A549 (cell line): Measurements from ENCODE around the gene MTRR. TPM values are rescaled to one million over a fixed set of nuclear protein-coding genes. Genes with fewer than 3 reads are reported as not detected.
A peak's percentile ranks its signal among the peaks of the same experiment; 100 is the strongest.

Source experiments
- ATAC-seq, 2 experiments: fragments of 200-7000 bp in 1 of 2; fragments of >200 bp in 1 of 2; cut with Nextera tagmentation in 1 of 2; cut with Tn5 transposase in 1 of 2; 3 replicates each; pipeline versions ENCODE4 v1.8.0 to v1.9.1; 2018 to 2020; ENCODE audit warnings: mild to moderate bottlenecking in 1 of 2, moderate library complexity in 1 of 2
- CTCF ChIA-PET: fragments of 300-600 bp; sonication (Branson Sonifier 250); formaldehyde crosslinking; extraction: SDS; loops from one replicate; lab custom pipeline; 2021; ENCODE audit warnings: antibody characterized with exemption, inconsistent platforms; lab: Yijun Ruan, JAX
- POLR2A ChIA-PET: fragments of 350-600 bp; formaldehyde crosslinking; extraction: SDS; loops from one replicate; lab custom pipeline; 2021; ENCODE audit warnings: antibody characterized with exemption, inconsistent platforms; lab: Yijun Ruan, JAX
- DNase-seq, 2 experiments: peaks; one replicate each; pipeline versions ENCODE4 v3.0.0 to v3.0.0-alpha.2; 2011 to 2016; ENCODE audit warnings: low read depth in 1 of 2, low spot score in 1 of 2
- FAIRE-seq: peaks from 2 replicates; lab custom pipeline; 2011; peaks lifted over from hg19 to GRCh38; lab: Jason Lieb, UNC
- H3K27ac ChIP-seq, 2 experiments: fragments of >200 bp; sonication (Bioruptor Twin); formaldehyde crosslinking; 3 replicates each; pipeline ENCODE4 v1.5.1; 2016 to 2017
- H3K4me1 ChIP-seq: fragments of >200 bp; sonication (Bioruptor Twin); formaldehyde crosslinking; 3 replicates; pipeline ENCODE4 v1.6.1; 2016
- H3K4me2 ChIP-seq: fragments of >200 bp; sonication (Bioruptor Twin); formaldehyde crosslinking; 3 replicates; pipeline ENCODE4 v1.6.1; 2016
- H3K4me3 ChIP-seq: fragments of >200 bp; sonication (Bioruptor Twin); formaldehyde crosslinking; 3 replicates; pipeline ENCODE4 v1.5.1; 2016
- H3K9me3 ChIP-seq: fragments of >200 bp; sonication (Bioruptor Twin); formaldehyde crosslinking; 3 replicates; pipeline ENCODE4 v1.6.1; 2016
- BCL3 ChIP-seq: fragments of >200 bp; sonication (Bioruptor Twin); formaldehyde crosslinking; IDR thresholded peaks from 3 replicates; pipeline ENCODE4 v1.6.1; 2016
- CHD2 ChIP-seq: fragments of 150-350 bp; IDR thresholded peaks from 2 replicates; pipeline ENCODE4 v1.6.1; 2014; ENCODE audit warnings: low read length; ENCODE audit not compliant: partially characterized antibody
- EHMT2 ChIP-seq: fragments of 200-600 bp; sonication (generic); IDR thresholded peaks from 2 replicates; pipeline ENCODE4 v1.6.1; 2016; ENCODE audit warnings: antibody characterized with exemption, low read depth, mild to moderate bottlenecking, moderate library complexity
- EP300 ChIP-seq, 2 experiments: fragments of >200 bp; sonication (Bioruptor Twin); formaldehyde crosslinking; IDR thresholded peaks; 2 replicates in 1 of 2; 3 replicates in 1 of 2; pipeline ENCODE4 v1.6.1; 2016 to 2017
- FOXS1 ChIP-seq: fragments of 250-450 bp; sonication (Bioruptor Pico); IDR thresholded peaks from 2 replicates; pipeline ENCODE4 v1.5.0; 2020; ENCODE audit warnings: mild to moderate bottlenecking, moderate library complexity
- GATA3 ChIP-seq: IDR thresholded peaks from 2 replicates; pipeline ENCODE4 v1.6.1; 2012; ENCODE audit warnings: borderline replicate concordance
- HES2 ChIP-seq: fragments of >200 bp; sonication (Bioruptor Twin); formaldehyde crosslinking; IDR thresholded peaks from 2 replicates; pipeline ENCODE4 v1.6.1; 2016
- HEYL ChIP-seq: fragments of 250-450 bp; sonication (Bioruptor Pico); IDR thresholded peaks from 2 replicates; pipeline ENCODE4 v1.8.0; 2021; ENCODE audit warnings: mild to moderate bottlenecking, moderate library complexity
- KDM1A ChIP-seq: fragments of 200-600 bp; sonication (generic); IDR thresholded peaks from 2 replicates; pipeline ENCODE4 v1.6.1; 2016; ENCODE audit warnings: low read depth, mild to moderate bottlenecking
- MAFK ChIP-seq: fragments of 450-650 bp; IDR thresholded peaks from 2 replicates; pipeline ENCODE4 v1.6.1; 2014; ENCODE audit not compliant: partially characterized antibody
- MAZ ChIP-seq: fragments of 150-350 bp; IDR thresholded peaks from 2 replicates; pipeline ENCODE4 v1.6.1; 2014; ENCODE audit warnings: antibody characterized with exemption, low read depth, low read length, borderline replicate concordance
- MYC ChIP-seq: IDR thresholded peaks from 2 replicates; pipeline ENCODE4 v1.6.1; 2012; ENCODE audit warnings: mild to moderate bottlenecking, inconsistent platforms, low read length, improper control_type of control experiment, borderline replicate concordance
- NPAS2 ChIP-seq: fragments of 250-450 bp; sonication (Bioruptor Pico); IDR thresholded peaks from 2 replicates; pipeline ENCODE4 v1.8.0; 2022; ENCODE audit warnings: mild to moderate bottlenecking, moderate library complexity, borderline replicate concordance
- PHF8 ChIP-seq: fragments of 200-600 bp; sonication (generic); IDR thresholded peaks from 2 replicates; pipeline ENCODE4 v1.6.1; 2016; ENCODE audit warnings: low read depth, mild to moderate bottlenecking, antibody characterized with exemption, moderate library complexity, borderline replicate concordance
- POLR2A ChIP-seq: IDR thresholded peaks from 2 replicates; pipeline ENCODE4 v1.6.1; 2012; ENCODE audit warnings: mild to moderate bottlenecking, low read length
- POLR2AphosphoS2 ChIP-seq: conservative IDR thresholded peaks from 2 replicates; pipeline ENCODE4 v1.6.1; 2012; ENCODE audit warnings: low read length, improper control_type of control experiment, inconsistent platforms
- RAD21 ChIP-seq, 2 experiments: fragments of >200 bp in 1 of 2; sonication (Bioruptor Twin) in 1 of 2; formaldehyde crosslinking in 1 of 2; IDR thresholded peaks in 1 of 2; conservative IDR thresholded peaks in 1 of 2; 2 replicates in 1 of 2; 3 replicates in 1 of 2; pipeline ENCODE4 v1.6.1; 2012 to 2018; ENCODE audit warnings: inconsistent platforms in 1 of 2
- RFX5 ChIP-seq: fragments of 450-650 bp; IDR thresholded peaks from 2 replicates; pipeline ENCODE4 v1.7.1; 2014; ENCODE audit warnings: antibody characterized with exemption, mild to moderate bottlenecking, moderate library complexity
- SREBF2 ChIP-seq: fragments of 450-650 bp; IDR thresholded peaks from 2 replicates; pipeline ENCODE4 v1.6.1; 2014; ENCODE audit warnings: mild to moderate bottlenecking, moderate library complexity
- ZC3H11A ChIP-seq: fragments of 450-650 bp; IDR thresholded peaks from 2 replicates; pipeline ENCODE4 v1.6.1; 2014; ENCODE audit warnings: antibody characterized with exemption, mild to moderate bottlenecking
- ZFP36 ChIP-seq: fragments of 450-650 bp; IDR thresholded peaks from 2 replicates; pipeline ENCODE4 v1.6.1; 2014; ENCODE audit warnings: borderline replicate concordance; ENCODE audit not compliant: partially characterized antibody
- ZNF302 ChIP-seq: fragments of 250-450 bp; sonication (Bioruptor Pico); IDR thresholded peaks from 2 replicates; pipeline ENCODE4 v1.9.0; 2021; ENCODE audit warnings: inconsistent platforms, mild to moderate bottlenecking, moderate library complexity
- ZSCAN20 ChIP-seq: fragments of 250-450 bp; sonication (Bioruptor Pico); IDR thresholded peaks from 2 replicates; pipeline ENCODE4 v1.8.0; 2022; ENCODE audit warnings: mild to moderate bottlenecking, moderate library complexity
- WGBS: methylation state at CpG from one replicate; pipeline ENCODE4 v1.1.6; 2017; ENCODE audit errors: missing lambda C conversion rate; 5-methylcytosine and 5-hydroxymethylcytosine counted together
- polyA plus RNA-seq, 4 experiments: library from polyadenylated mRNA; depleted of rRNA in 3 of 4; stranded (reverse); fragments of >200 nt; fragmentation: RNase III in 1 of 4; extraction: RNeasy Plus Mini Kit Qiagen cat#74134 plus additional on column Dnase treatment in 1 of 4; gene quantifications; 2 replicates in 3 of 4; 3 replicates in 1 of 4; pipeline ENCODE4 v1.2.3, GENCODE V29; 2011 to 2017
- TF ChIP-seq, protein P1 (sequence below): IDR thresholded peaks from 2 replicates; pipeline ENCODE4 v1.6.1; 2012

The MTRR gene
- polyA plus RNA-seq, 2 of the 4 experiments (the other 2 are of a cell fraction), result 44.1 to 86.3 TPM

DNA sequence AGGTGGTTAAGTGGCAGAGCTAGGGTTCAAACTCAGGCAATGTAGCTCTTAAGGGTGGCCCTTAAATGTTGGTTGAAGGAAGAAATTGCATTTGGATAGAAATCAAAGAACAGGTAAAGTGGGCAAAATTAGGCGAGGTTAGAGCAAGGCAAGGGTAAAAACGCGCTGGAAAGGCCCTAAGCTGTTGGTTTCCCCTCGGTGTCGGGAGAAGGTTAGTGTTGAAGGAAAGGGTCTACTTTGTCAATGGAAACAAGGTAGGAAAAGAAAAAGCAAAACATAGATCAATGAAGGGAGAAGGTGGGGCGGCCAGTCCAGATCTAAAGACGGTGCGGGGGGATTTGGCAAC is 548 bp upstream of the MTRR start:
- CTCF ChIA-PET, result interaction anchor here (1.1 to 2.6 kb wide), 3 partner anchors 18 to 52 kb away, joined by 3 to 8 read pairs (median 6); no protein-coding TSS in a partner anchor
- FAIRE-seq, result no peak
- TF ChIP-seq HEYL (CRISPR knock-in tag) (no peak), POLR2AphosphoS2 (no peak), ZFP36 (no peak), CHD2 (no peak), SREBF2 (no peak), HES2 (no peak), POLR2A (no peak), EP300 (IDR thresholded peaks at IDR 0.05) (no peak)
- TF ChIP-seq, all 56 proteins: peak for 0
- peak; percentile 28 to 34; a peak in 5 of 6 replicates for ATAC-seq
- Histone ChIP-seq H3K4me3 (peak overlapping the region; percentile 97), H3K4me2 (peak overlapping the region; percentile 89), H3K9me3 (no peaks in the 10 kb centered on the region), H3K4me1 (peaks cover 26% of the 10 kb centered on the region), H3K27ac (peak overlapping the region; percentile 84 to 95)
- 2% methylated on average over 8 of the region's 8 CpGs for WGBS
- DNase-seq, result no peak
- POLR2A ChIA-PET, result interaction anchor here (1.0 kb wide), 4 partner anchors 8 to 14 kb away, joined by 3 to 8 read pairs (median 6); no protein-coding TSS in a partner anchor

GRCh38 chr5:7869474-7870136 is 657 bp downstream of the MTRR start:
- WGBS, result 8% methylated on average over 17 of the region's 41 CpGs
- no peaks in the 10 kb centered on the region for H3K9me3 ChIP-seq
- ATAC-seq (peak; percentile 63 to 68), FAIRE-seq (no peak), DNase-seq (no peak)
- peak overlapping the region; percentile 84 to 95 for H3K27ac ChIP-seq
- ChIA-PET CTCF (interaction anchor here (1.1 to 1.7 kb wide), 4 partner anchors 12 to 53 kb away, joined by 3 to 6 read pairs (median 4); no protein-coding TSS in a partner anchor), POLR2A (interaction anchor here (1.0 kb wide), 4 partner anchors 9 to 13 kb away, joined by 3 to 8 read pairs (median 6); no protein-coding TSS in a partner anchor)
- H3K4me3 ChIP-seq, result peak overlapping the region; percentile 97
- peak overlapping the region; percentile 97 for H3K4me2 ChIP-seq
- TF ChIP-seq GATA3 (no peak), PHF8 (peak; percentile 64), RFX5 (no peak)
- peaks cover 26% of the 10 kb centered on the region for H3K4me1 ChIP-seq

GRCh38 chr5:7871653-7872052 is 2.7 kb downstream of the MTRR start:
- ChIA-PET CTCF (interaction anchor here (1.5 to 2.3 kb wide), 2 partner anchors 11 to 15 kb away, joined by 3 to 10 read pairs; no protein-coding TSS in a partner anchor), POLR2A (no interaction called here)
- WGBS, result 88% methylated on average over 2 of the region's 2 CpGs
- no peak overlapping the region for H3K4me2 ChIP-seq
- FAIRE-seq (no peak), DNase-seq (no peak), ATAC-seq (no peak)
- H3K9me3 ChIP-seq, result no peaks in the 10 kb centered on the region
- peaks cover 33% of the 10 kb centered on the region for H3K4me1 ChIP-seq
- no peak overlapping the region for H3K27ac ChIP-seq
- H3K4me3 ChIP-seq, result no peak overlapping the region
- no peak for TF ChIP-seq POLR2A
- no peak for TF ChIP-seq MAZ
- TF ChIP-seq RAD21 (conservative IDR thresholded peaks at IDR 0.05 in 1 of 2, IDR thresholded peaks at IDR 0.05 in 1 of 2), result no peak
- TF ChIP-seq NPAS2 (CRISPR knock-in tag), result no peak
- no peak for TF ChIP-seq ZNF302 (CRISPR knock-in tag)
- TF ChIP-seq ZSCAN20 (CRISPR knock-in tag), result no peak

DNA sequence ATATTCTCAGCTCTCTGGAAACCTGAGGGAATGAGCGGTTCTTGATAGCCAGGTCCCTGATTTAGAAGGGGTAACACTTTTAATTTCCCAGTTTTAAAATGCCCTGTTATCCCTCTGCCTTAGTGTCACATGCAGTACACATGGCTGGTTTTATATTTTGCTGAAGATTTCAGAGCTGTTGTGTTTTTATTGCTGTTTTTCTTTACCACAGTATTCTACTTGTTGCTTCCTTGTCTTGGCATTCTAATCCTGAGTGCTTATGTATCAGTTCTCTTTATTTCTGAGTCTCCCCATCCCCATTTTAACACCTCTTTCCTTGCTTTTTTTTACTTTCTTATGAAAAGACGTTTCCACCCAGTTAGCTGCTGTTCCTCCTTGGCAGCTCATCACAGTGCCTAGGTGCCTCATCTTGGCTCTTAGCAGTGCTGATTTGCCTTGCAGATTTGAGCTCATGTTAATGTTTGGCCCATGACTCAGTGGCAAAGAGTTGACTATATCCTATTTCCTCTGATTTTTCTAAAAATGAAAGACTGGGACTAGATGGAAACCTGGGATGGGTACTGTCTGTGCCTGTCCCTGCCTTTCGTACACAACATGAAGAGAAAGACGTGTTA is 3.7 kb downstream of the MTRR start:
- 79% methylated on average over 4 of the region's 4 CpGs for WGBS
- ATAC-seq (no peak), FAIRE-seq (no peak), DNase-seq (no peak)
- Histone ChIP-seq H3K9me3 (no peaks in the 10 kb centered on the region), H3K4me2 (no peak overlapping the region), H3K4me1 (peaks cover 39% of the 10 kb centered on the region), H3K27ac (no peak overlapping the region), H3K4me3 (no peak overlapping the region)
- POLR2A ChIA-PET, result no interaction called here
- TF ChIP-seq, protein P1, sequence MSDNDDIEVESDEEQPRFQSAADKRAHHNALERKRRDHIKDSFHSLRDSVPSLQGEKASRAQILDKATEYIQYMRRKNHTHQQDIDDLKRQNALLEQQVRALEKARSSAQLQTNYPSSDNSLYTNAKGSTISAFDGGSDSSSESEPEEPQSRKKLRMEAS, result no peak
- no peak for TF ChIP-seq MYC
- TF ChIP-seq KDM1A, result no peak
- no peak for TF ChIP-seq BCL3
- no peak for TF ChIP-seq MAFK
- TF ChIP-seq FOXS1 (CRISPR knock-in tag), result no peak
- no peak for TF ChIP-seq ZNF302 (CRISPR knock-in tag)
- no peak for TF ChIP-seq ZC3H11A
- TF ChIP-seq EHMT2, result no peak
- TF ChIP-seq CHD2, result no peak
- CTCF ChIA-PET, result interaction anchor here (1.5 to 2.3 kb wide), 3 partner anchors 9 to 14 kb away, joined by 3 to 10 read pairs (median 7); no protein-coding TSS in a partner anchor
